Activated CD4-positive, alpha-beta T cell treated with anti-CD3 and anti-CD28 coated beads for 1 hour (primary cell): ENCODE measurements around the gene SLC22A31.
"Not testable (repeated sequence)": the region's sequence is repeated elsewhere in the genome, so short reads cannot be mapped to it uniquely, and the experiment has no call there.

Experiments used
- DNase-seq: peaks from one replicate; pipeline ENCODE4 v3.0.0-alpha.2; 2020

The SLC22A31 gene

GRCh38 chr16:89178453-89179147, 21.7 kb downstream of the SLC22A31 start:
- DNase-seq = no peak

DNA sequence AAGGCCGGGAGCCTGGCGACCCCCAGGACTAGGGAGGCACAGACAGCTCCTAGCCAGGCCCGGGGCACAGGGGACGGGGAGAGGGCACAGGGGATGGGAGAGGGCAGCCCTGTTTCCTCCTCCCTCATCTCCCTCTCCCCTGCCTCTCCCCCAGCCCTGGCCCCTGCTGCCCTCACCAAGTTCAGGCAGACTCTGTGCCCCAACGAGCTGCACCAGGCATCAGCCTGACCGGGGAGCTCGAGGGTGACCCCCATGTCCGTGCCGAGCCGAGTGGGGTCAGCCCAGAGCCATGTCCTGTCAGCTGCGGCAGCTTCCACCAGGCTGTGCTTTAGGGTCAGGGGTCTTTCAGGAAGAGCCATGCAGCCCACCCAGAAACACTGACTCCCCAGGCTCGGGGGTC, 22.8 kb downstream of the SLC22A31 start:
- no peak for DNase-seq

- no peak for DNase-seq
Measured at GRCh38 chr16:89176717-89177116, 23.6 kb downstream of the SLC22A31 start.

DNA sequence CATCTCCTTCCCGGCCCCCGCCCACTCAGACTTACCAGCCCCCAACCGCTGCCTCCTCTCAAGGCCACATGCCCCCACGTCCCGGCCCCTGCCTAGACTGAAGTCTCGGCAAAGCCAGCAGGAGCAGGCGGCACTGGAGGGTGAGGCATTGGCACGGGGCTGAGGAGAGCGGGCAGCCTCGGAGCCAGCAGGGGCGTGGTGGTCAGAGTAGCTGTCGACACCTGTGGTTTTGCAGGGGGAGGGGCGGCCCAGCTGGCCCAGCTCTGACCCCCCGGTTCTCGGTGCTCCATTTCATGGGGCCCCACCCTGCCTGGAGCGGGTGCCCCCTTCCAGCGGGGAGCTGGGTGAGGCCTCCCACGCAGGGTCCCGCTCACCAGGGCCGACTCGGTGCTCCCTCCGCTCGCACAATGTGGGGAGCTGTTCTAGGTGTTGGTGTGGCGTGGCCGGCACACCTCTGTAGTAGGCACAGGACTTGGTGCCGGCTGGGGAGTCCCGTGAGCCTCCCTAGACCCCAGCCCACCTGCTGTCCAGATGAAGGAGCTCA, 24.1 kb downstream of the SLC22A31 start:
- DNase-seq = no peak

- DNase-seq = no peak
Measured at GRCh38 chr16:89175280-89176146, 24.8 kb downstream of the SLC22A31 start.

DNA sequence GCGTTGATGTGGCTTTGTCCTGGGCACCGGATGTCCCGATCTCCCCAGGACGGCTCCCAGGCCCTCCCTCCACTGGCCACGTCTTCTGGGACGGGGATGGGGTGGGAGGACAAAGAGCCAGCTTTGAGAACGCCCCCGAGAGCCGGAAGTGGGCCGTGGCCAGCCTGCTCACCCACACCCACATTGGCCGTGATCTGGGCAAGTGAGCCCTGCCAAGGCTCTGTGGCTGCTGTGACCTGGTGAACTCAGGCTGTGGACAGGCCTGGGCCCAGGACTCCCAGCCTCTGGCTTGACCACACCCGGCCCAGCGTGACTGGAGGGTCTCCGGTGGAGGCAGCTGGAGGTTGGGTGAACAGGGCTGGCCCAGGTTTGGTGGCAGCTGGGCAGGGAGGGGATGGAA, 25.5 kb downstream of the SLC22A31 start:
- DNase-seq = no peak

DNA sequence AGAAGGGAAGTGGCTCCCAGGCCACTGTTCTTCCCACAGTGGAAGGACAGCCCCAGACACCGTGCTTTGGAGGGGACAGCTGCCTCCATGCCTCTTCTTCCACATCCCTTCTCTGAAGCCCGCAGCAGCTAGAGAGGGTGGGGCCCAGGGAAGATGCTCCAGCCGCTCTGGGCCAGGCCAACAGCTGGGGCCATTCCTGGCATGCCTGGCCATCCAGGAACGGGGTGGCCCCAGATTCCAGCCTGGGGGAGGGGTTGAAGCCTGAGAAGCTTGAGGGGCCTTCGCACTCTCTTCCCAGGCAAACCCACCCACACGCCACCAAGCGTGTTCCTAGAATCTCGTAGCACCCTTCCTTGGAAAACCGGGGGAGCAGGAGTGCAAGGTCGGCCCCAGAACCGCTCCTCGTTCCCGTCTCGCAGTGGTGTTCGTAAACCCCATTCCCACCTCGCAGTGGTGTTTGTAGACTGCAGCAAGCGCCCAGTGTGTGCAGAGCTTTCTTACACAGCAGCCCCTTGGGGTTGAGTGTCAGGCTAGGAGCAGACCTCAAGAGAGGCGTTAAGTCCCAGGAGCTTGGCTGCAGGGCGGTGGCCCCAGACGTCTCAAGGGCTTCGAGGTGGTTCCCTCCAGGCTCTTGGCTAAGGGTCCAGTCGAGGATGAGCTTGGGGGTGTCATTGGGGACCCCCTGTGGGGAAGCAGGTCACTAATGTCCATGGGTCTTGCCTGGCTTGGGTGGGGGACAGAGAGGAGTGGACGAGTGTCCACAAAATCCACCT, 26.1 kb downstream of the SLC22A31 start:
- DNase-seq = no peak

- no peak for DNase-seq
Measured at GRCh38 chr16:89173174-89173921, 27.0 kb downstream of the SLC22A31 start.

DNA sequence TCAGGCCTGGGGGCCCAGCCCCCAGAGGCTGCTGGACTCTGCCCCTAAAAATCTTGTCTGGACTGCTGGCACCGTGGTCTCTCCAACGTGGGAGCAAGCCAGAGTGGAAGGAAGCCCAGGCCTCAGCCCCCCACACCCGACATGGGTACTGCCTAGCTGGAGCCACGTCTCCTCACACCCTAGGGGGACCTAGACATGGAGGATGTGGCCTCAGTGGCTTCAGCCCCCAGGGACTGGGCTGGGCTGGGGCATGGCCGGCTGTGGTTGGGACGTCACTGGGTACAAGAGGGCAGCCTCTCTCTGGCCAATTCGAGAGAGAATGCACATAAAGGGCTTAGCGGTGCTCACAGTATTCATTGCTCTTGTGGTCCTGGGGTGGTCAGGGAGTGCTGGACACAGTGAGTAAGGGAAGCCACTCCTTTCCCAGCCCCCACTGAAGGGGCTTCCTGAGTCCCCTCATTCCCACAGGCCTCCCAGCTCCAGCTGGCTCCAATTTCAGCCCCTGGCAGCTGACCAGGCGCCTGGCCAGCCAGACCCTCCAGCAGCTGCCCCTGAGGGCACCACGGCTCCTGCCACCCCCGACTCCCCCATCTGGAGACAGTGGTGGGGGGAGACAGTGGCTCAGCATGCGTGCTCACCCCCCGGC, 27.7 kb downstream of the SLC22A31 start:
- DNase-seq = no peak

DNA sequence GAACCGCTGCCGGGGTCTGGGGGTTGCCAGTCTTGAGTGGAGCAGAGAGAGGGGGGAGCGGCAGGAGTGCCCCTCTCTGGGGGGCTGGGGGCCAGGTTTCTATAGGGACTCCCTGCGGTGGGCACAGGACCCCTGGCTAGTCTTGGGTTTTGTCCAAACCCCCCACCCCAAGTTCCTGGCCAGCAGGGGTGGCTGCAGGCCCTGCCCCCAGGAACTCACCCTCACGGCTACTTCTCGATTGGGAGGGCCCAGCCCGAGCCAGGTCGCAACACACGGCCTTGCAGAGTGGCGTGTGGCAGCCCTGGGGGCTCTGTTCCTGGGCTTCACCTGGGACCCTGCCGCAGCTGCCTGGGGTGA, 28.2 kb downstream of the SLC22A31 start:
- DNase-seq = no peak

GRCh38 chr16:89171216-89172170, 28.8 kb downstream of the SLC22A31 start, which contains the start of gene CDH15:
Gene CDH15, plus strand, starts transcription at chr16:89171748. Its CDS starts 84 bp downstream, at chr16:89171832.
- DNase-seq = peak; percentile 89

DNA sequence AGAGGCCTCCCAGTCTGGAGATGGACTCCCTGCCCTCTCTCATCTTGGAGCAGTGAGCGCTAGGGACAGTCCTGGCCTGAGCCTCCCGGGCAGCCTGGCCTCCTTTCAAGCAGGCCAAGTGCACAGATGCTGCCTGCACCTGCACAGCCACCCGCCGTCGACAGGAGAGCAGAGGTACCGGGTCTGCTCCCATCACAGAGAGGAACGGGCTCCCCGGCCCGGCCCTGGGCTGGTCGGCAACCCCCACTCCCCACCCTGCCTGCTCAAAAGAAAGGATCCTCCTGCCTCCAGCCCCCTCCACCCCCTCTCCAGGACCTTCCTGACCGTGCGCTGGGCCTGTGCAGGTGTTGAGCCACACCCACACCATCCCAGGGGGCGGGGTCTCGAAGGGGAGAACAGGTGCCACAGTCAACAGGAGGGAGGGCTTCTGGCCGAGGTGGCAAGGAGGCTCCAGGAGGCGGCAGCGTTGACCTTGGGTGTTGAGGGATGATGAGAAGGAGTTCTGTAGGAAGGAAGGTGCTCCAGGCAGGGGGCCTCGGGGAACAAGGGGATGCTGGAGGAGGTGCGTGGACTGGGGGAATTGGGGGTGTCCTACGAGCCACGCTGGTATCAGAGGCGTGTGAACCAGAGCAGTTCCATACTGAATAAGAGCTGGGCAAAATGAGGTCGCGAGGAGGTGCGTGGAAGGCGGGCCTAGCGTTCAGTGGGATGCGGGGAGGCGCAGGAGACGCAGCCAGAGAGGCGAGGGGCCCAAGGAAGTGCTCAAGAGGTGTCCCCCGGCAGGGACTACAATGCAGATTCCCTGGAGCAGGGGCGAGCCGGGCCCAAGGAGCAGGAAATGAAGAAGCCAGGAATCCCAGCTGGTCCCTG, 29.8 kb downstream of the SLC22A31 start:
- no peak for DNase-seq

DNA sequence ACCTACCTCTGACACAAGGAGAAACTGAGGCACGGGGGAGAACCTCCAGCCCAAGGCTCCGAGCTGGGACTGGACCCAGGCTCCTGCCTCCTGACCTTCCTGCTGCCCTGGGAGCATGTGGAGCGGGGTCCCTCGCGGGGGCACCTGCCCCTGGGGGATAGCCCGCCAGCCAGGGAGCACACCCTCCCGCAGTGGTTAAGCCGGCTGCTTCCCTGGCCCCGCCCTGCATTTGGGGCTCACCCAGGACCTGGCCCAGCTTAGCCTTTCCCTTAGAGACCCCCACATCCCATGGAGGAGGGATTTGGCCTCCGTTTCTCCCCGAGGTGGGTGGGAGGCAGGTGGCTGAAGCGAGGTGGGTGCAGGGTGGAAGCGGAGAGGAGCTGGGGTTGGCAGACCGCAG, 30.6 kb downstream of the SLC22A31 start:
- DNase-seq = no peak

DNA sequence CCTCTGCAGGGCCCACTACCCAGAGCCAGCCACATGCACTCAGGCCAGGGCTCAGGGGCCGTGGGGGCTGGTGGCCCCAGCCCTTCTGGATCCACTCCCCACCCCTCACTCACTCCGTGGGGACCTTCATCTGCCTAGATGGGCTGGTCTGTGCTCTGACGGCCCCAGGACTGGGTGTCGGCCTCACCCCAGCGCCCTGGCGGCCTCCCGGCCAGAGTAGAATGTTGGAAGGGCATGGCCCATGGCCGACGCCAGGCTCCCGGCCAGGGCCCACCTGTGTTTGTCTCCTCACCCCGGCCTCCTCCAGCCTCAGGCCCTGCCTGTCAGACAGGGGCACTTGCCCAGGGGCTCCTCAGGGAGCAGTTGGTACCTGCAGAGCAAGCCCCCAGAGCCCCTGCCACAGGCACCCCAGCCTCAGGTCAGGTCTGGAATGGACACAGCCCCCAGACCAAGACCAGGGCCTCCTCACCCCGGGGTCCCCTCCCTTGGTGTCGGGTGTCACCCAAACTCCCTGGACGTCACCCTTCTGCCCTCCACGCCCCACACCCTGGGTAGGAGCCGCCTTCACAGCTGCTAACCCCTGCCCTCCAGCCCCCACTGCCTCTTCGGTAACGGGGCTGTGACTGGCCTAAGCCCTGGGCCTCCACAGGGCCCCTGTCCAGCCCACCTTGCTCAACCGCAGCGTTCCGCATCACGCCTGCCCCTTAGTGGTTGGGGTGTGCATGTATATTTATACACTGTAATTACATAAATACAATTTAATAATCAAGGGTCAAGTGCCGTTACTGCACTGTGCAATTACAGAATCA, 31.8 kb downstream of the SLC22A31 start:
- DNase-seq = no peak

GRCh38 chr16:89167425-89167941, 32.9 kb downstream of the SLC22A31 start:
- DNase-seq = peak; percentile 77

DNA sequence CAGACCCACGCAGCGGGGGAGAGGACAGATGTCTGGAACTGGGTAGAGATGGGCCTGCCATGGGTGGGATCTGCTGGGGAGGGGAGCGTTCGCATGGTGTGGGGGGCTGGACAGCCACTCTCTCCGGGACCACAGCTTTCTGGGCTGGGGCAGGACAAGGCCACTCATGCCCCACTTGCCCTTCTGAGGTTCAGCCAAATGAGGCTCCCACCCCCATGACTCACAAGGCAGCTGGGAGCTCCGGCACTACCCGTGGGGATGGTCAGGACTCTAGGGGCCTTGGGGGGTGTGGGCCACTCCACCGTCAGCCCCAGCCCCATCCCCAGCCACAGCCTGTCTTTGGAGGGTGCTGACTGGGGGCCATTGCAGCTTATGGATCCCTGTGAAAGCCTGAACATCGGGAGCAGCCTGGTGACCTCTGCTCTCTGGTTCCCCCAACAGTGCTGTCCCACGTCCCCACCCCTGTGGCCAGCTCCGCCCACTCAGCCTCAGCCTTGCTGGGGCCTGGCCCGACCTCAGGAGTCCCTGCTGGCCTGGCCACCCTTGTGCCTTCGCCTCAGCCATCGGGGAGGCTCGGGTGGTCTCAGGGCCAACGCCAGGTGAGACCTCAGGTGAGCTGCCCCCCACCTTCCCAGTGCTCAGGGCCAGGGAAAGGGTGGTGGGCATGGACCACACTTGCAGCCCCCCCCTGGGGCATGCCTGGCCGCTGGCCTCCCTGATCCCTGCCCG, 33.5 kb downstream of the SLC22A31 start:
- no peak for DNase-seq

- not testable (repeated sequence) for DNase-seq
Measured at GRCh38 chr16:89165681-89165979, 34.7 kb downstream of the SLC22A31 start.
